NCI-H1105 treated with DMSO at 0.1 percent for 48 hours (cell line): ENCODE results near the gene AKAP9.
"Not testable (repeated sequence)": the region's sequence is repeated elsewhere in the genome, so short reads cannot be mapped to it uniquely, and the experiment has no call there.

Experiments used
- DNase-seq: peaks from one replicate; lab custom pipeline; 2025; lab: John Stamatoyannopoulos, UW

AKAP9 gene

GRCh38 chr7:92134271-92135051 lies 193.8 kb downstream of the AKAP9 start, which contains the start of gene CYP51A1:
TSS of gene CYP51A1 (minus strand) at chr7:92134477. CDS start at chr7:92134364, 113 bp downstream.
- peak; percentile 88 for DNase-seq

- peak; percentile 55 for DNase-seq
These were observed 194.6 kb downstream of the AKAP9 start for GRCh38 chr7:92135052-92135889.

GRCh38 chr7:92137557-92137956 lies 196.9 kb downstream of the AKAP9 start:
- DNase-seq, result no peak

GRCh38 chr7:92141161-92141560 lies 200.5 kb downstream of the AKAP9 start:
- DNase-seq, result no peak

GRCh38 chr7:92142791-92143190 lies 202.1 kb downstream of the AKAP9 start:
- DNase-seq, result not testable (repeated sequence)

GRCh38 chr7:92143192-92143880 lies 202.7 kb downstream of the AKAP9 start:
- DNase-seq, result not testable (repeated sequence)

- no peak for DNase-seq
These were observed 209.1 kb downstream of the AKAP9 start for GRCh38 chr7:92149736-92150239.

- no peak for DNase-seq
These were observed 209.9 kb downstream of the AKAP9 start for GRCh38 chr7:92150450-92151017.

GRCh38 chr7:92155108-92155739 lies 214.6 kb downstream of the AKAP9 start:
- DNase-seq, result no peak

GRCh38 chr7:92156990-92157389 lies 216.3 kb downstream of the AKAP9 start:
- no peak for DNase-seq

GRCh38 chr7:92158660-92159575 lies 218.3 kb downstream of the AKAP9 start:
- no peak for DNase-seq
